ENCODE measurements around the gene OR2A5. TPM values are rescaled to one million over a fixed set of nuclear protein-coding genes. Genes with fewer than 3 reads are reported as not detected.

Gene OR2A5
- total and polyA plus RNA-seq, 2 of the 8 experiments (the other 6 are each of a cell fraction or from before 2014, with no cell fraction given), result not detected

DNA sequence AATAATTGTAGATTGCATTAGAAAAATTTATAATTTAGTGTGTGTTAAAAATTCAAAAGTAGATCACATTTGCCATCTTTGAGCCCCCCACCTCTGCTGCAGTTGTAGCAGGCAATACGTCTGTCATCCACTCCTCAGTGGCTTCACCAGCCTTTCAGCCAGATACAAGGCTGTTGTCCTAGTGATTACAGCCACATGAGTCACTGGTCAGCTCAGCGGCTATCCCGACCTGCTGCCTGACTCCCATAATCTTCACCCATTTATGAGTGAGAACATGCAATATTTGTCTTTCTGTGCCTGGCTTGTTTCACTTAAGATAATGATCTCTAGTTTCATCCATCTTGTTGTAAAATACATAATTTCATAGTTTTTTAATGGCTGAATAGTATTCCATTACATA lies 9.2 kb downstream of the OR2A5 start:
- Histone ChIP-seq H3K79me2 (ENCODE audit: control insufficient read depth in 1 of 2, insufficient read depth in 2 of 2, low read length in 2 of 2) (no peaks in the 10 kb centered on the region), H3K27ac (ENCODE audit: low read depth, low read length) (no peak overlapping the region), H2AK5ac (ENCODE audit: low read depth, low read length) (no peak overlapping the region), H4K5ac (ENCODE audit: insufficient read length, low read depth, low read length) (no peak overlapping the region), H2BK5ac (ENCODE audit: low read depth, low read length) (no peak overlapping the region), H3K9me3 (ENCODE audit: insufficient read depth in 2 of 2, low read depth in 1 of 2, low read length in 1 of 2) (peaks cover 4% of the 10 kb centered on the region in 2 experiments; a peak in 2 of 4 replicates), H3K4me2 (ENCODE audit: insufficient read depth in 1 of 2, low read depth in 2 of 2, low read length in 2 of 2) (no peak overlapping the region), H3K4ac (replicated peaks; ENCODE audit: insufficient read length, low read depth, low read length) (no peak overlapping the region), H3K23ac (ENCODE audit: insufficient read length) (no peak overlapping the region), H3K9ac (replicated peaks in 1 of 4; ENCODE audit: extremely low read depth in 1 of 4, low read depth in 3 of 4, low read length in 3 of 4) (no peak overlapping the region), H4K91ac (replicated peaks; ENCODE audit: insufficient read length, low read length) (no peak overlapping the region), H2BK20ac (ENCODE audit: low read length) (no peak overlapping the region), H2BK15ac (ENCODE audit: low read length) (no peak overlapping the region), H4K20me1 (replicated peaks in 1 of 2; ENCODE audit: control insufficient read depth in 1 of 2, insufficient read depth in 2 of 2, low read length in 2 of 2) (no peaks in the 10 kb centered on the region), H2BK120ac (replicated peaks; ENCODE audit: low read depth, low read length) (no peak overlapping the region), H4K8ac (ENCODE audit: extremely low read depth, insufficient read depth, low read length) (no peak overlapping the region), H3K23me2 (ENCODE audit: low read depth, low read length) (no peaks in the 10 kb centered on the region), H3K79me1 (ENCODE audit: low read depth, low read length) (no peaks in the 10 kb centered on the region), H3K27me3 (replicated peaks in 1 of 4; ENCODE audit: control insufficient read depth in 3 of 4, extremely low read depth in 1 of 4, insufficient read depth in 3 of 4, low read length in 3 of 4) (no peaks in the 10 kb centered on the region), H3K56ac (replicated peaks; ENCODE audit: insufficient read length, low read depth, low read length) (no peak overlapping the region), H2AFZ (ENCODE audit: low read length) (no peak overlapping the region), H3K18ac (ENCODE audit: extremely low read depth, low read length) (no peak overlapping the region), H3K14ac (ENCODE audit: insufficient read length) (no peak overlapping the region), H2BK12ac (ENCODE audit: low read depth, low read length) (no peak overlapping the region), H3K4me3 (ENCODE audit: extremely low read depth in 1 of 4, insufficient read depth in 2 of 4, low read depth in 3 of 4, low read length in 4 of 4) (no peak overlapping the region), H3K4me1 (replicated peaks in 1 of 4; ENCODE audit: control insufficient read depth in 3 of 4, insufficient read depth in 4 of 4, low read length in 3 of 4) (no peaks in the 10 kb centered on the region), H3K36me3 (ENCODE audit: control insufficient read depth in 2 of 4, insufficient read depth in 4 of 4, low read length in 3 of 4) (no peaks in the 10 kb centered on the region)
- ChIA-PET CTCF (ENCODE audit: partially characterized antibody) (interaction anchor here (1.1 kb wide), 1 partner anchor 70 kb away, joined by 4 read pairs; no protein-coding TSS in a partner anchor), POLR2A (ENCODE audit: partially characterized antibody) (no interaction called here)
- DNase-seq (ENCODE audit: low read depth in 1 of 2, low spot score in 2 of 2) (no peak), FAIRE-seq (no peak)
- WGBS, 2 experiments (ENCODE audit: extremely low coverage in 1 of 2, insufficient coverage in 1 of 2, insufficient read length in 1 of 2, insufficient replicate concordance in 2 of 2, low coverage in 1 of 2, low lambda C conversion rate in 2 of 2, missing lambda C conversion rate in 1 of 2), result 89% methylated on average over 3 of the region's 3 CpGs; no CpG with 5 or more reads in 1 of the 2 experiments
- no peak for TF ChIP-seq CREB1 (IDR thresholded peaks at IDR 0.05)
- TF ChIP-seq JUN (IDR thresholded peaks at IDR 0.05; ENCODE audit: low read depth, low read length), result no peak
- TF ChIP-seq KDM1A (IDR thresholded peaks at IDR 0.05; ENCODE audit: borderline replicate concordance, low read length), result no peak
- no peak for TF ChIP-seq SP2 (IDR thresholded peaks at IDR 0.05; ENCODE audit: low read length)
- no peak for TF ChIP-seq PHF8 (conservative IDR thresholded peaks at IDR 0.05; ENCODE audit: low read depth, low read length)
- TF ChIP-seq CHD2 (IDR thresholded peaks at IDR 0.05; ENCODE audit: low read length), result no peak
- no peak for TF ChIP-seq CBX5 (IDR thresholded peaks at IDR 0.05; ENCODE audit: low read depth, low read length)
- TF ChIP-seq HDAC2 (IDR thresholded peaks at IDR 0.05; ENCODE audit: borderline replicate concordance in 1 of 2, low read depth in 2 of 2, low read length in 2 of 2), result no peak
- TF ChIP-seq, protein P1, sequence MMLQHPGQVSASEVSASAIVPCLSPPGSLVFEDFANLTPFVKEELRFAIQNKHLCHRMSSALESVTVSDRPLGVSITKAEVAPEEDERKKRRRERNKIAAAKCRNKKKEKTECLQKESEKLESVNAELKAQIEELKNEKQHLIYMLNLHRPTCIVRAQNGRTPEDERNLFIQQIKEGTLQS (IDR thresholded peaks at IDR 0.05; ENCODE audit: insufficient read depth, low read depth, low read length), result no peak
- no peak for TF ChIP-seq RFX5 (IDR thresholded peaks at IDR 0.05; ENCODE audit: borderline replicate concordance, low read depth, low read length)
- TF ChIP-seq POU5F1 (IDR thresholded peaks at IDR 0.05; ENCODE audit: low read depth, low read length), result no peak
- TF ChIP-seq, protein P2, sequence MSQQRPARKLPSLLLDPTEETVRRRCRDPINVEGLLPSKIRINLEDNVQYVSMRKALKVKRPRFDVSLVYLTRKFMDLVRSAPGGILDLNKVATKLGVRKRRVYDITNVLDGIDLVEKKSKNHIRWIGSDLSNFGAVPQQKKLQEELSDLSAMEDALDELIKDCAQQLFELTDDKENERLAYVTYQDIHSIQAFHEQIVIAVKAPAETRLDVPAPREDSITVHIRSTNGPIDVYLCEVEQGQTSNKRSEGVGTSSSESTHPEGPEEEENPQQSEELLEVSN (IDR thresholded peaks at IDR 0.05), result no peak
- no peak for TF ChIP-seq GABPA (IDR thresholded peaks at IDR 0.05; ENCODE audit: borderline replicate concordance, insufficient read depth, low read length)

All from H1 (cell line).